Neural cell (in vitro differentiated cells): Measurements from ENCODE around the gene NEFH. TPM values are rescaled to one million over a fixed set of nuclear protein-coding genes. Genes with fewer than 3 reads are reported as not detected.

Experiments
- H2AFZ ChIP-seq: fragments of 200-600, 300-800 bp; sonication (generic), shearing (Covaris generic); 2 replicates; pipeline ENCODE4 v1.6.0; 2014; ENCODE audit warnings: low read depth, mild to moderate bottlenecking, antibody characterized with exemption, low read length, moderate library complexity
- H3F3A ChIP-seq: fragments of 200-600 bp; shearing (Covaris generic); 2 replicates; pipeline ENCODE4 v1.6.1; 2016; ENCODE audit warnings: mild to moderate bottlenecking, moderate library complexity, mixed read lengths, antibody characterized with exemption, low read length; ENCODE audit not compliant: insufficient read depth, poor library complexity, severe bottlenecking
- H3K27ac ChIP-seq: fragments of 200-600, 300-800 bp; sonication (generic), shearing (Covaris generic); 2 replicates; pipeline ENCODE4 v1.5.1; 2014; ENCODE audit warnings: mild to moderate bottlenecking, low read length, moderate library complexity
- H3K27me3 ChIP-seq: fragments of 300-800, 200-600 bp; sonication (generic), shearing (Covaris generic); 2 replicates; pipeline ENCODE4 v1.6.0; 2014; ENCODE audit warnings: mild to moderate bottlenecking, low read depth, low read length, moderate library complexity; ENCODE audit not compliant: insufficient read depth
- H3K36me3 ChIP-seq: fragments of 300-800, 200-600 bp; sonication (generic), shearing (Covaris generic); 2 replicates; pipeline ENCODE4 v1.5.1; 2014; ENCODE audit warnings: mild to moderate bottlenecking, antibody characterized with exemption, low read length, moderate library complexity; ENCODE audit not compliant: insufficient read depth
- H3K4me2 ChIP-seq: fragments of 300-800, 200-600 bp; sonication (generic), shearing (Covaris generic); 2 replicates; pipeline ENCODE4 v1.6.0; 2014; ENCODE audit warnings: mild to moderate bottlenecking, low read length
- H3K4me3 ChIP-seq: fragments of 300-800, 200-600 bp; sonication (generic), shearing (Covaris generic); 2 replicates; pipeline ENCODE4 v1.5.1; 2014; ENCODE audit warnings: mild to moderate bottlenecking, low read length, moderate library complexity
- H3K79me2 ChIP-seq: fragments of 200-600 bp; shearing (Covaris generic); replicated peaks from 2 replicates; pipeline ENCODE4 v1.6.0; 2014; ENCODE audit warnings: mild to moderate bottlenecking, low read length, moderate library complexity; ENCODE audit not compliant: insufficient read depth
- H3K9ac ChIP-seq: fragments of 300-800, 200-600 bp; sonication (generic), shearing (Covaris generic); 2 replicates; pipeline ENCODE4 v1.6.1; 2016; ENCODE audit warnings: mild to moderate bottlenecking, low read length, mixed read lengths
- H3K9me2 ChIP-seq: fragments of 200-600 bp; shearing (Covaris generic); 2 replicates; pipeline ENCODE4 v1.6.1; 2016; ENCODE audit warnings: mild to moderate bottlenecking, low read length, mixed read lengths; ENCODE audit not compliant: insufficient read depth
- H3K9me3 ChIP-seq: fragments of 200-600, 300-800 bp; sonication (generic), shearing (Covaris generic); 2 replicates; pipeline ENCODE4 v1.6.1; 2016; ENCODE audit warnings: mild to moderate bottlenecking, mixed run types, low read length, moderate library complexity, mixed read lengths
- H4K20me1 ChIP-seq: fragments of 200-600 bp; shearing (Covaris generic); 2 replicates; pipeline ENCODE4 v1.6.1; 2016; ENCODE audit warnings: mild to moderate bottlenecking, mixed run types; ENCODE audit not compliant: insufficient read depth
- EP300 ChIP-seq: fragments of 450-650 bp; conservative IDR thresholded peaks from 2 replicates; pipeline ENCODE4 v1.6.1; 2014; ENCODE audit warnings: antibody characterized with exemption, mild to moderate bottlenecking, moderate library complexity; ENCODE audit not compliant: poor library complexity, severe bottlenecking
- EZH2 ChIP-seq: fragments of 200-600, 300-800 bp; shearing (Covaris generic), sonication (generic); IDR thresholded peaks from 2 replicates; pipeline ENCODE4 v1.6.1; 2014; ENCODE audit warnings: antibody characterized with exemption, low read length, borderline replicate concordance, mild to moderate bottlenecking; ENCODE audit not compliant: insufficient read depth, poor library complexity, severe bottlenecking
- MXI1 ChIP-seq: fragments of 450-650 bp; conservative IDR thresholded peaks from 2 replicates; pipeline ENCODE4 v1.6.1; 2014; ENCODE audit warnings: antibody characterized with exemption, mild to moderate bottlenecking; ENCODE audit not compliant: poor library complexity, severe bottlenecking
- POLR2AphosphoS5 ChIP-seq: IDR thresholded peaks from 2 replicates; pipeline ENCODE4 v1.6.1; 2012
- RAD21 ChIP-seq: fragments of 450-650 bp; conservative IDR thresholded peaks from 2 replicates; pipeline ENCODE4 v1.6.1; 2014; ENCODE audit warnings: antibody characterized with exemption, mild to moderate bottlenecking, moderate library complexity
- SMC3 ChIP-seq: fragments of 450-650 bp; conservative IDR thresholded peaks from 2 replicates; pipeline ENCODE4 v1.6.1; 2014; ENCODE audit warnings: antibody characterized with exemption, mild to moderate bottlenecking, moderate library complexity; ENCODE audit not compliant: poor library complexity
- TAF1 ChIP-seq: IDR thresholded peaks from 2 replicates; pipeline ENCODE4 v1.6.1; 2012; ENCODE audit warnings: low read depth
- polyA plus RNA-seq: library from polyadenylated mRNA; depleted of rRNA; stranded (reverse); fragments of >200 nt; gene quantifications from 2 replicates; pipeline ENCODE4 v1.2.3, GENCODE V29; 2014
- TF ChIP-seq, protein P1 (sequence below): IDR thresholded peaks from 2 replicates; pipeline ENCODE4 v1.6.1; 2012; ENCODE audit warnings: borderline replicate concordance
- TF ChIP-seq, protein P2 (sequence below): fragments of 450-650 bp; IDR thresholded peaks from 2 replicates; pipeline ENCODE4 v1.5.1; 2014; ENCODE audit warnings: antibody characterized with exemption, mild to moderate bottlenecking, moderate library complexity; ENCODE audit not compliant: poor library complexity, severe bottlenecking

Gene NEFH
- polyA plus RNA-seq, 1 donor from 2014 or later: 0.05 TPM

DNA sequence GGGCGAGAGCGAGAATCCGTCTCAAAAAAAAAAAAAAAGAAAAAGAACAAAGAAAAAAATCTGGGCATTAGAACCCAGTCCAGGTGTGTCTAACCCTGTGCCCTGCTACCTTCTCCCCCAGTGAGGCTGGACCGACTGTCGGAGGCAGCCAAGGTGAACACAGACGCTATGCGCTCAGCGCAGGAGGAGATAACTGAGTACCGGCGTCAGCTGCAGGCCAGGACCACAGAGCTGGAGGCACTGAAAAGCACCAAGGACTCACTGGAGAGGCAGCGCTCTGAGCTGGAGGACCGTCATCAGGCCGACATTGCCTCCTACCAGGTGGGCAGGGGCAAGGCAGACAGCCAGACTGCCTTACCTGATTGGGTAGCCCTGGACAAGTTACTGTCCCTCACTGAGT is 3.2 kb downstream of the NEFH start:
- H3K4me3 ChIP-seq: no peak overlapping the region
- H3K79me2 ChIP-seq: no peaks in the 10 kb centered on the region
- no peaks in the 10 kb centered on the region for H3K9me2 ChIP-seq

DNA sequence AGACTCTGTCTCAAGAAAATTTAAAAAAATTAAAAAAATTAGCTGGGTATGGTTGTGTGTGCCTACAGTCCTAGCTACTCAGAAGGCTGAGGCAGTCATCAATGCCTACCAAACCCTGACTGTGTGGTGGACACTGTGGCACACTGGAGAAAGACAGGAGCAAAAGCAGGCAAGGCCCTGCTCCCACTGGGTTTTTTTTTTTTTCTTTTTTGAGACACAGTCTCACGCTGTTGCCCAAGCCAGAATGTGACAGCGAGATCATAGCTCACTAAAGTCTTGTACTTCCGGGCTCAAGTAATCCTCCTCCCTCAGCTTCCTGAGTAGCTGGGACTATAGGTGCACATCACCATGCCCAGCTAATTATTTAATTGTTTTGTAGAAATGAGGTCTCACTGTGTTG is 4.6 kb downstream of the NEFH start:
- H3K9me3 ChIP-seq: no peaks in the 10 kb centered on the region
- H3K9me2 ChIP-seq: no peaks in the 10 kb centered on the region
- H3K27ac ChIP-seq: no peak overlapping the region
- H2AFZ ChIP-seq: no peak overlapping the region
- no peak overlapping the region for H3K9ac ChIP-seq
- peaks cover 28% of the 10 kb centered on the region for H3K27me3 ChIP-seq
- H4K20me1 ChIP-seq: no peaks in the 10 kb centered on the region
- no peak overlapping the region for H3K4me3 ChIP-seq
- no peaks in the 10 kb centered on the region for H3K79me2 ChIP-seq
- no peaks in the 10 kb centered on the region for H3F3A ChIP-seq
- H3K4me2 ChIP-seq: no peak overlapping the region
- TF ChIP-seq TAF1: no peak
- no peak for TF ChIP-seq RAD21
- TF ChIP-seq SMC3: no peak
- no peak for TF ChIP-seq EP300
- no peak for TF ChIP-seq EZH2
- TF ChIP-seq, protein P1, sequence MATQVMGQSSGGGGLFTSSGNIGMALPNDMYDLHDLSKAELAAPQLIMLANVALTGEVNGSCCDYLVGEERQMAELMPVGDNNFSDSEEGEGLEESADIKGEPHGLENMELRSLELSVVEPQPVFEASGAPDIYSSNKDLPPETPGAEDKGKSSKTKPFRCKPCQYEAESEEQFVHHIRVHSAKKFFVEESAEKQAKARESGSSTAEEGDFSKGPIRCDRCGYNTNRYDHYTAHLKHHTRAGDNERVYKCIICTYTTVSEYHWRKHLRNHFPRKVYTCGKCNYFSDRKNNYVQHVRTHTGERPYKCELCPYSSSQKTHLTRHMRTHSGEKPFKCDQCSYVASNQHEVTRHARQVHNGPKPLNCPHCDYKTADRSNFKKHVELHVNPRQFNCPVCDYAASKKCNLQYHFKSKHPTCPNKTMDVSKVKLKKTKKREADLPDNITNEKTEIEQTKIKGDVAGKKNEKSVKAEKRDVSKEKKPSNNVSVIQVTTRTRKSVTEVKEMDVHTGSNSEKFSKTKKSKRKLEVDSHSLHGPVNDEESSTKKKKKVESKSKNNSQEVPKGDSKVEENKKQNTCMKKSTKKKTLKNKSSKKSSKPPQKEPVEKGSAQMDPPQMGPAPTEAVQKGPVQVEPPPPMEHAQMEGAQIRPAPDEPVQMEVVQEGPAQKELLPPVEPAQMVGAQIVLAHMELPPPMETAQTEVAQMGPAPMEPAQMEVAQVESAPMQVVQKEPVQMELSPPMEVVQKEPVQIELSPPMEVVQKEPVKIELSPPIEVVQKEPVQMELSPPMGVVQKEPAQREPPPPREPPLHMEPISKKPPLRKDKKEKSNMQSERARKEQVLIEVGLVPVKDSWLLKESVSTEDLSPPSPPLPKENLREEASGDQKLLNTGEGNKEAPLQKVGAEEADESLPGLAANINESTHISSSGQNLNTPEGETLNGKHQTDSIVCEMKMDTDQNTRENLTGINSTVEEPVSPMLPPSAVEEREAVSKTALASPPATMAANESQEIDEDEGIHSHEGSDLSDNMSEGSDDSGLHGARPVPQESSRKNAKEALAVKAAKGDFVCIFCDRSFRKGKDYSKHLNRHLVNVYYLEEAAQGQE: no peak
- TF ChIP-seq, protein P2, sequence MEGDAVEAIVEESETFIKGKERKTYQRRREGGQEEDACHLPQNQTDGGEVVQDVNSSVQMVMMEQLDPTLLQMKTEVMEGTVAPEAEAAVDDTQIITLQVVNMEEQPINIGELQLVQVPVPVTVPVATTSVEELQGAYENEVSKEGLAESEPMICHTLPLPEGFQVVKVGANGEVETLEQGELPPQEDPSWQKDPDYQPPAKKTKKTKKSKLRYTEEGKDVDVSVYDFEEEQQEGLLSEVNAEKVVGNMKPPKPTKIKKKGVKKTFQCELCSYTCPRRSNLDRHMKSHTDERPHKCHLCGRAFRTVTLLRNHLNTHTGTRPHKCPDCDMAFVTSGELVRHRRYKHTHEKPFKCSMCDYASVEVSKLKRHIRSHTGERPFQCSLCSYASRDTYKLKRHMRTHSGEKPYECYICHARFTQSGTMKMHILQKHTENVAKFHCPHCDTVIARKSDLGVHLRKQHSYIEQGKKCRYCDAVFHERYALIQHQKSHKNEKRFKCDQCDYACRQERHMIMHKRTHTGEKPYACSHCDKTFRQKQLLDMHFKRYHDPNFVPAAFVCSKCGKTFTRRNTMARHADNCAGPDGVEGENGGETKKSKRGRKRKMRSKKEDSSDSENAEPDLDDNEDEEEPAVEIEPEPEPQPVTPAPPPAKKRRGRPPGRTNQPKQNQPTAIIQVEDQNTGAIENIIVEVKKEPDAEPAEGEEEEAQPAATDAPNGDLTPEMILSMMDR: no peak
- no peak for TF ChIP-seq MXI1
- no peak for TF ChIP-seq POLR2AphosphoS5
- no peaks in the 10 kb centered on the region for H3K36me3 ChIP-seq

More for the DNA sequence above, 3.2 kb downstream of the NEFH start:
- H2AFZ ChIP-seq: no peak overlapping the region
- no peak overlapping the region for H3K27ac ChIP-seq
- H4K20me1 ChIP-seq: no peaks in the 10 kb centered on the region
- peaks cover 42% of the 10 kb centered on the region for H3K27me3 ChIP-seq
- no peak overlapping the region for H3K4me2 ChIP-seq
- H3K9ac ChIP-seq: no peak overlapping the region
- no peaks in the 10 kb centered on the region for H3K36me3 ChIP-seq
- no peaks in the 10 kb centered on the region for H3K9me3 ChIP-seq
- TF ChIP-seq SMC3 (no peak), RAD21 (no peak), TAF1 (no peak), EP300 (no peak), EZH2 (no peak), POLR2AphosphoS5 (no peak), MXI1 (no peak)
- TF ChIP-seq, protein P2: no peak
- TF ChIP-seq, protein P1: no peak
- H3F3A ChIP-seq: no peaks in the 10 kb centered on the region
